ENCODE data around the gene MED10. TPM values are rescaled to one million over a fixed set of nuclear protein-coding genes. Genes with fewer than 3 reads are reported as not detected.

Gene MED10
- polyA plus RNA-seq, 1 donor (not counting 4 experiments of a cell fraction or from before 2014, with no cell fraction given) = 38.8 TPM

GRCh38 chr5:6344593-6344989 lies 33.8 kb downstream of the MED10 start:
- Histone ChIP-seq H3K27me3 (ENCODE audit: control insufficient read depth, extremely low read depth, insufficient read depth, low read length) (no peaks in the 10 kb centered on the region), H2AFZ (ENCODE audit: control insufficient read depth, low read length) (no peak overlapping the region), H3K4me3 (ENCODE audit: control insufficient read depth in 2 of 3, extremely low read depth in 1 of 3, insufficient read depth in 2 of 3, low read depth in 1 of 3, low read length in 3 of 3) (no peak overlapping the region), H3K4me2 (ENCODE audit: control insufficient read depth, extremely low read depth, insufficient read depth, low read depth, low read length) (no peak overlapping the region), H3K4me1 (ENCODE audit: control insufficient read depth, extremely low read depth, insufficient read depth, low read length) (no peaks in the 10 kb centered on the region), H3K9ac (ENCODE audit: control insufficient read depth, extremely low read depth, insufficient read depth, low read length) (no peak overlapping the region), H3K79me2 (ENCODE audit: control insufficient read depth, insufficient read depth, low read length) (no peaks in the 10 kb centered on the region), H3K27ac (ENCODE audit: control insufficient read depth, insufficient read depth, low read length) (no peak overlapping the region), H3K9me3 (ENCODE audit: control insufficient read depth, low read depth, low read length) (no peaks in the 10 kb centered on the region), H3K36me3 (ENCODE audit: control insufficient read depth in 2 of 2, extremely low read depth in 1 of 2, insufficient read depth in 2 of 2, low read length in 2 of 2) (no peaks in the 10 kb centered on the region), H4K20me1 (ENCODE audit: control insufficient read depth, extremely low read depth, insufficient read depth, low read length) (no peaks in the 10 kb centered on the region), H3K9me1 (ENCODE audit: control insufficient read depth, extremely low read depth, insufficient read depth, low read length) (no peaks in the 10 kb centered on the region)
- DNase-seq (ENCODE audit: low read depth, low spot score) = no peak
- no peak for TF ChIP-seq EZH2 (IDR thresholded peaks at IDR 0.05; ENCODE audit: low read length)
- no peak for TF ChIP-seq CTCF (optimal IDR thresholded peaks at IDR 0.05 in 1 of 3, IDR thresholded peaks at IDR 0.05 in 1 of 3, conservative IDR thresholded peaks at IDR 0.05 in 1 of 3; ENCODE audit: extremely low read depth in 1 of 3, insufficient read depth in 2 of 3, low read length in 3 of 3)
- dilution Hi-C loops (cut with MboI; ENCODE audit: extremely low pct_ligation_motif_present, low sequenced_read_pairs) = no loop called here
- no peak for FAIRE-seq

DNA sequence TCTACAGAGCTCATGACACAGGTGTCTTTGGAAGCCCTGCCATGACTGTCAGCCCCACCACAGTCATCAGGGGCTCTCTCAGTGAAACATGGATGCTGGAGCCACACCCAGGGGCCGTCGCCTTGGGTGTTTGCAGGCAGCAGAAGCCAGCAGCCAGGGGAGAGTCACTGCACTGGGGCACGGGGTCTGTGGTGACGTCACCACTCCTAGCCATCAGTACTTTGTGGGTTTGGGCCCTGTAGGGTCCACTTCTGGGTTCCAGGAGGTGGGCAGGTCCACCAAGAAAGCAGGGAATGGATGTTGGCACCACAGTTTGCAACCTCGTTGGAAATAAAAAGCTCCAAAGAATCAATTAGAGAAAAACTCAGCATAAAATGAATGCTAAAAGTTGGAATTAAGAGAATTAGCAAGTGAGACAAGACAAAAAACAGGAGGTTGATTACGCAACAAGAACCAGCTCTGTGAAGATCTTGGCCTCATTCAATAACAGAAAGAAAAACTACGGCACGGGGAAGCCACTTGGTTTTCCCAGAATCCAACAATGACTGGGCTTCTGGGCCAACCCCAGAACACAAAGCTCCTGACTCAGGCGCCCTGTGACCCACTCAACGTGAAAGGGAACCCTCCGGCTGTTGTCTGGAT lies 34.3 kb downstream of the MED10 start:
- H3K79me2 ChIP-seq (ENCODE audit: control insufficient read depth, insufficient read depth, low read length) = no peaks in the 10 kb centered on the region
- no peak overlapping the region for H3K4me3 ChIP-seq (ENCODE audit: control insufficient read depth in 2 of 3, extremely low read depth in 1 of 3, insufficient read depth in 2 of 3, low read depth in 1 of 3, low read length in 3 of 3)
- no peaks in the 10 kb centered on the region for H3K27me3 ChIP-seq (ENCODE audit: control insufficient read depth, extremely low read depth, insufficient read depth, low read length)
- no peaks in the 10 kb centered on the region for H4K20me1 ChIP-seq (ENCODE audit: control insufficient read depth, extremely low read depth, insufficient read depth, low read length)
- dilution Hi-C loops (cut with MboI; ENCODE audit: extremely low pct_ligation_motif_present, low sequenced_read_pairs) = no loop called here
- DNase-seq (ENCODE audit: low read depth, low spot score) (no peak), FAIRE-seq (no peak)
- H3K9ac ChIP-seq (ENCODE audit: control insufficient read depth, extremely low read depth, insufficient read depth, low read length) = no peak overlapping the region
- no peak overlapping the region for H2AFZ ChIP-seq (ENCODE audit: control insufficient read depth, low read length)
- H3K4me2 ChIP-seq (ENCODE audit: control insufficient read depth, extremely low read depth, insufficient read depth, low read depth, low read length) = no peak overlapping the region
- H3K27ac ChIP-seq (ENCODE audit: control insufficient read depth, insufficient read depth, low read length) = no peak overlapping the region
- H3K9me3 ChIP-seq (ENCODE audit: control insufficient read depth, low read depth, low read length) = no peaks in the 10 kb centered on the region
- H3K36me3 ChIP-seq (ENCODE audit: control insufficient read depth in 2 of 2, extremely low read depth in 1 of 2, insufficient read depth in 2 of 2, low read length in 2 of 2) = no peaks in the 10 kb centered on the region
- H3K4me1 ChIP-seq (ENCODE audit: control insufficient read depth, extremely low read depth, insufficient read depth, low read length) = no peaks in the 10 kb centered on the region
- no peak for TF ChIP-seq CTCF (optimal IDR thresholded peaks at IDR 0.05 in 1 of 3, IDR thresholded peaks at IDR 0.05 in 1 of 3, conservative IDR thresholded peaks at IDR 0.05 in 1 of 3; ENCODE audit: extremely low read depth in 1 of 3, insufficient read depth in 2 of 3, low read length in 3 of 3)
- no peak for TF ChIP-seq EZH2 (IDR thresholded peaks at IDR 0.05; ENCODE audit: low read length)
- no peaks in the 10 kb centered on the region for H3K9me1 ChIP-seq (ENCODE audit: control insufficient read depth, extremely low read depth, insufficient read depth, low read length)

All from keratinocyte (primary cell).